H1 (cell line): Measurements from ENCODE around the gene RPS21.

Source experiments
- ATF3 ChIP-seq: IDR thresholded peaks from 2 replicates; pipeline ENCODE4 v1.6.1; 2011; ENCODE audit warnings: low read depth, mild to moderate bottlenecking, low read length; ENCODE audit not compliant: insufficient read depth
- EZH2 ChIP-seq: fragments of 200-600 bp; sonication (generic); IDR thresholded peaks from 2 replicates; pipeline ENCODE4 v1.7.1; 2012; ENCODE audit warnings: low read depth, mild to moderate bottlenecking, moderate library complexity, low read length, inconsistent platforms; ENCODE audit not compliant: severe bottlenecking
- FOSL1 ChIP-seq: IDR thresholded peaks from 2 replicates; pipeline ENCODE4 v1.6.1; 2011; ENCODE audit warnings: mild to moderate bottlenecking, low read depth, low read length, moderate library complexity; ENCODE audit not compliant: insufficient read depth
- POLR2A ChIP-seq, 2 experiments: IDR thresholded peaks; 1 replicate in 1 of 2; 2 replicates in 1 of 2; pipeline ENCODE4 v1.6.1; 2011; ENCODE audit warnings: low read depth in 2 of 2, low read length in 2 of 2, mild to moderate bottlenecking in 2 of 2; ENCODE audit errors: control extremely low read depth in 1 of 2
- POLR2AphosphoS5 ChIP-seq: IDR thresholded peaks from 2 replicates; pipeline ENCODE4 v1.6.1; 2011; ENCODE audit warnings: low read depth, low read length
- RAD21 ChIP-seq, 2 experiments: IDR thresholded peaks in 1 of 2; conservative IDR thresholded peaks in 1 of 2; 2 replicates each; pipeline ENCODE4 v1.6.1; 2011; ENCODE audit warnings: low read depth in 2 of 2, low read length in 2 of 2, improper control_type of control experiment in 1 of 2, inconsistent platforms in 1 of 2, mild to moderate bottlenecking in 1 of 2, moderate library complexity in 1 of 2
- SIX5 ChIP-seq: IDR thresholded peaks from 2 replicates; pipeline ENCODE4 v1.6.1; 2011; ENCODE audit warnings: mild to moderate bottlenecking, low read depth, low read length
- TCF12 ChIP-seq: IDR thresholded peaks from 2 replicates; pipeline ENCODE4 v1.6.1; 2011; ENCODE audit warnings: low read depth, mild to moderate bottlenecking, low read length
- TF ChIP-seq, protein P1 (sequence below), 3 experiments: IDR thresholded peaks; 1 replicate in 2 of 3; 2 replicates in 1 of 3; pipeline versions ENCODE4 v1.5.1 to v1.6.1; 2011; ENCODE audit warnings: low read length in 3 of 3, mild to moderate bottlenecking in 3 of 3, inconsistent platforms in 2 of 3, low read depth in 1 of 3, moderate library complexity in 1 of 3; ENCODE audit not compliant: insufficient read depth in 1 of 3; ENCODE audit errors: control extremely low read depth in 1 of 3
- TF ChIP-seq, protein P2 (sequence below): IDR thresholded peaks from 2 replicates; pipeline ENCODE4 v1.6.1; 2011; ENCODE audit warnings: low read length, improper control_type of control experiment

DNA sequence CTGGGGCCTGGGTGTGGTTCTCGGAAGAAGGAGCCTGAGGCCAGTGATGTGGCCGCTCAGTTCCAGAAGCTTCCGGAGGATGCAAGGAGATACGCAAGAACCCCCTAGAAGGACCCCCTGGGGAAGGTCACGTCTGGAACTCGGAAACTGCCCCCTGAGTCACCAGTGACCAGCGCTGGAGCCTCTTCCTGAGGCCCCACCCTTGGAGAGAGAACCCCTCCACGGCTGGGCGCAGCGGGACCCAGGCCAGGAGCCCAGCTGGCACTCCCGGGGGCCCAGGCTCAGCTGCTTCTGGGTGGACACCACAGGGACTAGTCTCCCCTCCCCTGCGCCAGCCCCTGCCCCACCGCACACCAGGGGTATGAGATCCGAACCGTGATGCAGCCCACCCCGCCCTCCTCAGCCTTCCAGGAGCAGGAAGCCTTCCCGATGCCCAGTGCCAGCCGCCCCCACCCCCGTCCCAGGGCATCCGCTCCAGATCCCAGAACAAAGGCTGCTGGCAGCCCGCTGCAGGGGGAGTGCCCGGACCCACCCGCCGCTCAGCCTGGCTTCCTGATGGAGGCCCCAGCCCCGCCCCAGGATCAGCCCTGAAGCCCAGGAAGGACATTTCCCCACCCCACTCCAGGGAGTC, 27.3 kb upstream of the RPS21 start:
- no peak for TF ChIP-seq TCF12
- TF ChIP-seq, protein P1, sequence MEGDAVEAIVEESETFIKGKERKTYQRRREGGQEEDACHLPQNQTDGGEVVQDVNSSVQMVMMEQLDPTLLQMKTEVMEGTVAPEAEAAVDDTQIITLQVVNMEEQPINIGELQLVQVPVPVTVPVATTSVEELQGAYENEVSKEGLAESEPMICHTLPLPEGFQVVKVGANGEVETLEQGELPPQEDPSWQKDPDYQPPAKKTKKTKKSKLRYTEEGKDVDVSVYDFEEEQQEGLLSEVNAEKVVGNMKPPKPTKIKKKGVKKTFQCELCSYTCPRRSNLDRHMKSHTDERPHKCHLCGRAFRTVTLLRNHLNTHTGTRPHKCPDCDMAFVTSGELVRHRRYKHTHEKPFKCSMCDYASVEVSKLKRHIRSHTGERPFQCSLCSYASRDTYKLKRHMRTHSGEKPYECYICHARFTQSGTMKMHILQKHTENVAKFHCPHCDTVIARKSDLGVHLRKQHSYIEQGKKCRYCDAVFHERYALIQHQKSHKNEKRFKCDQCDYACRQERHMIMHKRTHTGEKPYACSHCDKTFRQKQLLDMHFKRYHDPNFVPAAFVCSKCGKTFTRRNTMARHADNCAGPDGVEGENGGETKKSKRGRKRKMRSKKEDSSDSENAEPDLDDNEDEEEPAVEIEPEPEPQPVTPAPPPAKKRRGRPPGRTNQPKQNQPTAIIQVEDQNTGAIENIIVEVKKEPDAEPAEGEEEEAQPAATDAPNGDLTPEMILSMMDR (IDR thresholded peaks at IDR 0.05; ENCODE audit: control extremely low read depth in 1 of 3, insufficient read depth in 1 of 3, low read depth in 1 of 3, low read length in 3 of 3) = no peak
- TF ChIP-seq POLR2AphosphoS5 = no peak
- no peak for TF ChIP-seq POLR2A (IDR thresholded peaks at IDR 0.05; ENCODE audit: control extremely low read depth in 1 of 2, low read depth in 2 of 2, low read length in 2 of 2)
- no peak for TF ChIP-seq EZH2
- TF ChIP-seq FOSL1 = no peak
- TF ChIP-seq, protein P2, sequence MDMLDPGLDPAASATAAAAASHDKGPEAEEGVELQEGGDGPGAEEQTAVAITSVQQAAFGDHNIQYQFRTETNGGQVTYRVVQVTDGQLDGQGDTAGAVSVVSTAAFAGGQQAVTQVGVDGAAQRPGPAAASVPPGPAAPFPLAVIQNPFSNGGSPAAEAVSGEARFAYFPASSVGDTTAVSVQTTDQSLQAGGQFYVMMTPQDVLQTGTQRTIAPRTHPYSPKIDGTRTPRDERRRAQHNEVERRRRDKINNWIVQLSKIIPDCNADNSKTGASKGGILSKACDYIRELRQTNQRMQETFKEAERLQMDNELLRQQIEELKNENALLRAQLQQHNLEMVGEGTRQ = no peak
- TF ChIP-seq RAD21 (IDR thresholded peaks at IDR 0.05 in 1 of 2, conservative IDR thresholded peaks at IDR 0.05 in 1 of 2; ENCODE audit: low read depth in 2 of 2, low read length in 2 of 2) = no peak
- TF ChIP-seq ATF3 = no peak
- no peak for TF ChIP-seq SIX5
